Thyroid gland (tissue), 4 donors: ENCODE data around the gene C10orf90.

Experiments used
- POLR2A ChIP-seq, 2 donors: fragments of 450-650 bp; IDR thresholded peaks; one replicate each; pipeline ENCODE4 v1.6.1; 2017; ENCODE audit warnings: antibody characterized with exemption in 2 of 2, mild to moderate bottlenecking in 2 of 2, moderate library complexity in 1 of 2
- TF ChIP-seq, protein P1 (sequence below), 6 experiments: fragments of 200-600 bp in 3 of 6; fragments of 450-650 bp in 3 of 6; sonication (generic) in 3 of 6; IDR thresholded peaks; one replicate each; pipeline ENCODE4 v1.5.1; 2016 to 2019; ENCODE audit warnings: antibody characterized with exemption in 6 of 6, mild to moderate bottlenecking in 2 of 6, inconsistent platforms in 1 of 6, moderate library complexity in 1 of 6

DNA sequence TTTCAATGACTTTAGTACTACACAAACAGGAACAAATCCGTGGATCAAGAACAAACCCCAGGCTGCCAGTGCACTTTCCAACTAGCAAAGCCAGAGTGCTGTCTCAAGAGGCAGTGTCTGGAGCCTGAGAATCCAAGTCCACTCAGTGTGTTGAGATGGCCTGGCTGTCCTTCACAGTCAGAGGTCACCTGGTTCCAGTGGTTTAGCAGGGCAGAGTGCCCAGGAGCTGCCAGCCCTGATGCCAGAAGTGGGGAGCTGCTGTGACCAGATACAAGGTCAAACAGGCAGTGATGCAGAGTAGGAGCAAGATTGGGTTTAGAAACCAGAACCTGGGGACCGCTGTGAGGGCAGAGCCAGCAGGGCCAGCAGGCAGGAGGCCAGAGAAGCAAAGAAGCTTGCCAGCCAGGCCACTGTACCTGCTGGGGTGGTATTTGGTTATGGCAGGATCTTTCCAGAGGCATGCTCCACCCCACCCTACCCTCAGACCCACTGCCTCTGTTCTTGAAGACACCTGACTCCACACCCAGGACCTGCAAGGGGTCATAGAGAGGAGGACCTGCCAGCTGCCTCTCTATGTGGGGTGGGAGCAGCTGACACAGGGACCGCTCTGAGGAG is 35.6 kb upstream of the C10orf90 start:
- TF ChIP-seq POLR2A (IDR thresholded peaks at IDR 0.05), result no peak
- TF ChIP-seq, protein P1, sequence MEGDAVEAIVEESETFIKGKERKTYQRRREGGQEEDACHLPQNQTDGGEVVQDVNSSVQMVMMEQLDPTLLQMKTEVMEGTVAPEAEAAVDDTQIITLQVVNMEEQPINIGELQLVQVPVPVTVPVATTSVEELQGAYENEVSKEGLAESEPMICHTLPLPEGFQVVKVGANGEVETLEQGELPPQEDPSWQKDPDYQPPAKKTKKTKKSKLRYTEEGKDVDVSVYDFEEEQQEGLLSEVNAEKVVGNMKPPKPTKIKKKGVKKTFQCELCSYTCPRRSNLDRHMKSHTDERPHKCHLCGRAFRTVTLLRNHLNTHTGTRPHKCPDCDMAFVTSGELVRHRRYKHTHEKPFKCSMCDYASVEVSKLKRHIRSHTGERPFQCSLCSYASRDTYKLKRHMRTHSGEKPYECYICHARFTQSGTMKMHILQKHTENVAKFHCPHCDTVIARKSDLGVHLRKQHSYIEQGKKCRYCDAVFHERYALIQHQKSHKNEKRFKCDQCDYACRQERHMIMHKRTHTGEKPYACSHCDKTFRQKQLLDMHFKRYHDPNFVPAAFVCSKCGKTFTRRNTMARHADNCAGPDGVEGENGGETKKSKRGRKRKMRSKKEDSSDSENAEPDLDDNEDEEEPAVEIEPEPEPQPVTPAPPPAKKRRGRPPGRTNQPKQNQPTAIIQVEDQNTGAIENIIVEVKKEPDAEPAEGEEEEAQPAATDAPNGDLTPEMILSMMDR (IDR thresholded peaks at IDR 0.05), result no peak
